VCaP (cell line): ENCODE measurements around the gene MT1H.

Experiments
- H3K27ac ChIP-seq: fragments of 450-650 bp; 2 replicates; pipeline ENCODE4 v1.5.1; 2017
- CTCF ChIP-seq: fragments of 450-650 bp; conservative IDR thresholded peaks from 2 replicates; pipeline ENCODE4 v1.5.1; 2017; ENCODE audit warnings: mild to moderate bottlenecking, moderate library complexity

MT1H gene

GRCh38 chr16:56686758-56687157 is 17.1 kb downstream of the MT1H start:
- no peak overlapping the region for H3K27ac ChIP-seq
- TF ChIP-seq CTCF, result no peak

- H3K27ac ChIP-seq, result no peak overlapping the region
These were observed 19.1 kb downstream of the MT1H start for GRCh38 chr16:56688762-56689161.

GRCh38 chr16:56689171-56689570 is 19.6 kb downstream of the MT1H start:
- H3K27ac ChIP-seq, result no peak overlapping the region
- TF ChIP-seq CTCF, result no peak

More at GRCh38 chr16:56688762-56689161, 19.1 kb downstream of the MT1H start:
- TF ChIP-seq CTCF, result no peak

GRCh38 chr16:56690420-56691122 is 21.0 kb downstream of the MT1H start:
- no peak for TF ChIP-seq CTCF
- H3K27ac ChIP-seq, result no peak overlapping the region

GRCh38 chr16:56691885-56692284 is 22.3 kb downstream of the MT1H start:
- TF ChIP-seq CTCF, result no peak
- H3K27ac ChIP-seq, result no peak overlapping the region

- TF ChIP-seq CTCF, result no peak
- H3K27ac ChIP-seq, result no peak overlapping the region
These were observed 25.6 kb downstream of the MT1H start for GRCh38 chr16:56695246-56695645.

GRCh38 chr16:56697456-56698155 is 28.0 kb downstream of the MT1H start:
- H3K27ac ChIP-seq, result no peak overlapping the region
- TF ChIP-seq CTCF, result no peak
